Raji (cell line): Measurements from ENCODE around the gene KLHDC4.

ENCODE experiments used
- POLR2A ChIP-seq: IDR thresholded peaks from 2 replicates; pipeline ENCODE4 v1.6.1; 2011; ENCODE audit warnings: low read depth, low read length, control low read depth; ENCODE audit not compliant: insufficient read depth

The KLHDC4 gene

DNA sequence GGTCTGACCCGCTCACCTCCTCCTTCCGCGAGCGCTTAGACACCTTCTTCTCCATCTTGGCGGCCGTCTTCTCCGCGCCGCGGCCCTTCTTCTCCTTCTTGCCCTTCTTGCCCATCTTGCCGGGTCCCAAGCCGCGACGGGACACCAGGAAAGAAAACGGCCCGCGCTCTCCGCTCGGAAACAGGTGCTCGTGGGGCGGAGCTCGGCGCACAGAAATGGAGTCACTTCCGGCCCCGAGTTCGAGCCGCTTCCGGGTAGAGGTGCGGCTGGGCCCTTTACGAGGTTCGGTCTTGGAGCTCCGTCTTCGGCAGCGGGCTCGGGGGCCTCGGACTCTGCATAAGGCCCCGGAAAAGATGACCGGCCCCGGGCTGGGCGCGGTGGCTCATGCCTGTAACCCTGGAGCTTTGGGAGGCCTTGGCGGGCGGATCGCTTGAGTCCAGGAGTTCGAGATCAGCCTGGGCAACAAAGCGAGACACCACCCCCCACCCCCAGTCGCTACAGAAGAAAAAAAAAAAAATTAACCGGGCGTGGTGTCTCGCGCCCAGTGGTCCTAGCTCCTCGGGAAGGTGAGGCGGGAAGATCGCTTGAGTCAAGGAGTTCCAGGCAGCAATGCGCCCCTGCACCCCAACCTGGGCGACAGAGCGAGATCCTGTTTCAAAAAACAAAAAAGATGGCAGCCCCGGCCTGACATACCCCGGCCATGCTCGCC is at the start of gene KLHDC4:
TSS of gene KLHDC4 (minus strand) at position 211 of the 709 bp plus-strand sequence. CDS start at position 115, 96 bp downstream.
- TF ChIP-seq POLR2A = peak; percentile 80

DNA sequence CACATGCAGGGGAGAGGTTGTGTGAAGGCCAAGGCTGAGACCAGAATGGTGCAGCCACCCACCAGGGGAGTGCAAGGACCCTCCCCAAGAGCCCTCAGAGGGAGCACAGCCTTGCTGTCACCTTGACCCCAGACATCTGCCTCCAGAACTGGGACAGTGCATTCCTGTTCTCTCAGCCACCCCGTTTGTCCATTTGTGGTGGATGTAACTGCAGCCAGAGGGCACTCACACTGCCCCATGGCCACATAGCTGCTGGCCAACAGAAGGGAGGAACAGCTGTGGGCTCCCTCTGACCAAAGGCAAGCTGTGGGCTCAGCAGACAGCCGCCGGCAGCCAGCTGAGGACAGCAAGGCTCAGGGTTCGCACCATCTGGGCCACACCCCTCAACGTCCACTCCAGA is 49.8 kb upstream of the KLHDC4 start:
- TF ChIP-seq POLR2A = no peak

- no peak for TF ChIP-seq POLR2A
Observed at GRCh38 chr16:87812200-87812656, 46.4 kb upstream of the KLHDC4 start.

GRCh38 chr16:87809150-87809902 is 43.5 kb upstream of the KLHDC4 start:
- TF ChIP-seq POLR2A = no peak

DNA sequence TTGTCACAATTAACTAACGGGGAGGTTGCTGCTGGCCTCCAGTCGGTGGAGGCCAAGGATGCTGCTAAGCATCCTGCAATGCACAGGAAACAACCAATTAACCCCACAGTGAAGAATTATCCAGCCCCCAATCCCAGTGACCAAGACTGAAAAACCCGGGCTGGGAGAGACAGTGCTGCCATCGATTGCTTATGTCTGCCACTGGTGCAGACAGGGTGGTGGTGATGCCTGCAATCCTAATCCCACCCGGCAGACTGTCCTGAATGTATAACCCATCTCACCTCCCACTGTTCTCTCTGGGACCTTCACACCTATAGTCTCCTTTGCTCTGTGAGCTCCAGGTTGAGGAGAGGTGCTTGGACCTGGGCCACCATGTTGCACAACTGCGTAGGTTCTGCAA is 42.3 kb upstream of the KLHDC4 start:
- 0 out of 2 replicates have a peak, but pooled peaks have one; percentile 10 for TF ChIP-seq POLR2A

DNA sequence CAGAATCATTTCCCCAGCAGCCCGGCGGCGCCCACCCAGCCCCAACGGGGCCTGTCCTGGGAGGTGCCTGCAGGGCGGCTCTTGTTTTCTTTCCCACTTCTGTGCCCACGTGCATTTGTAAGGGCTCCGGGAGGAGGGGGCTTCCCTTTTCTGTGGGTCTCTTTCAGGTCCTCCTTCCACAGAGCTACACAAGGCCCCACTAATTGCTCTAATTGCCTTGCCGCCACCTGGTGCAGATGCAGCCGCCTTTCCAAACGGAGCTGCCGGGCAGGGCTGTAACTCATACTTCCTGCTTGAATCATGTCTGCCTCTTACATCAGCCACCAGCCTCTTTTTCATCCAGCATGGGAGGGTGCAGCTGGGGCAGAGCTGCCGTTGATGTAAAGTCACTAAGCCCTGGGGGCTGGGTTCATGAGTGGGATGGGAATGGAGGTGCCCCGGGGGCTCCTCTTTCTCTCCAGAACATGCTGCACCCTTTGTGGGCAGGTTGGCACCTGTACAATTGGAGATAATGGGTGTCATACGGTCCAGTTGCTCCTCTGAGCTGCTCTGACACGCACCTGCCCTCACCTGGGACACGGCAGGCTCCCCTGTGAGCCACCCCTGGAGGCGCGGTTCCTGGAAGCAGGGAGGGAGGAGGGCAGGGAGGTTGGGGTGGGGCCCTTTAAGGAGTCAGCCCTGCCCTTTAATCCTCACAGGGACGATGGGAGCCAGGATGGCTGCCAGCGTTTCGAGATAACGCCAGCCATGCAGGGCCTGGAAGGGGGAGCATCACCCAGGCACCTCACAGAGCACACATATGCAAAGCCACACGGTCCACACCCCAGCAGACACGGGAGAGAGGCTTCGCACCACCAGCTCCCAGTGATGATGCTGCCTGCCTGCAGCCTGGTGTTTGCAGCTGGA is 41.1 kb upstream of the KLHDC4 start:
- peak; percentile 50 for TF ChIP-seq POLR2A

DNA sequence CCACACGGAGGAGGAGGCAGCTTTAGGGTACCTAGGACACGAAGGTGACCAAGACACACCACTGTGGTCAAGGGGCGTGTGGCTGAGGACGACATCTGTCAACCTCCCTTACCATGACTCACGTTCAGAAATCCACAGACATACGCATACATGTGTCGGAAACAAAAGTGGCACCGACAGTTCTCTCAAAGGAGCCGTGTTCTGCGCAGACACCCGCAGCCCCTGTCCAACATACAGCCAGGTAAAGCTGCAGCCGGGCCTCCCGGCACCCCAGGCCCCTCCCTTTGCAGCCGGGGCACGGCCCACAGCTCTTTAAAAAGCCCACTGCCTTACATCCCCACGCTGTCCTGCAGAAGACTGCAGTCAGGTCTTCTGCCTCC is 40.5 kb upstream of the KLHDC4 start:
- TF ChIP-seq POLR2A = no peak

- TF ChIP-seq POLR2A = no peak
Observed at GRCh38 chr16:87803385-87803784, 37.6 kb upstream of the KLHDC4 start.

- no peak for TF ChIP-seq POLR2A
Observed at GRCh38 chr16:87802670-87803069, 36.9 kb upstream of the KLHDC4 start.

DNA sequence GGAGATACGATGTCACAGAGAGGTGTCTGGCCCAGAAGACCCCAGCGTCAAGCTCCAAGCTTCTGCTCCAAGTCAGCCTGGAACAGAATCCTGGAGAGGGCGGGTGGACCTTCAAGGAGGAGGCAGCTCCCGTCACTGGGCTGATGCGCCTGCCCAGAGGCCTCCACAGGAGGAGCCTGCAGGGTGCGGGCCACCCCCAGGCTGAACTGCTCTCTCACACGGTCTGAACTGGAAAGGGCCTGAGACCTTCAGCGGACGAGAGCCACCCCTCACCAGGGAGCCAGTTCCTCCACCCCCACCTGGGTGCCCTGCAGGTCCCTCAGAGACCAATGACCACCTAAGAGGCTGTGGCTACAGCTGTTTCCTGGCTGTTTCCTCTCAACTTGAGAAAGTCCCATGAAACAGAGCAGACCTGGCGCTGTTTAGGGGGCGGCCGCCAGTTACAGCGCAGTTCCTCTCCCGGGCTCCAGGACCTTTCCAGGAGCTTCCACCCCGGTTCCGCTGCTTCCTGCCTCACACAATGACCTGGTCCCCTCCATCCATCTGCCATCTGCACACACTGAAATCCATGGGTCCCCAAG is 36.0 kb upstream of the KLHDC4 start:
- no peak for TF ChIP-seq POLR2A

DNA sequence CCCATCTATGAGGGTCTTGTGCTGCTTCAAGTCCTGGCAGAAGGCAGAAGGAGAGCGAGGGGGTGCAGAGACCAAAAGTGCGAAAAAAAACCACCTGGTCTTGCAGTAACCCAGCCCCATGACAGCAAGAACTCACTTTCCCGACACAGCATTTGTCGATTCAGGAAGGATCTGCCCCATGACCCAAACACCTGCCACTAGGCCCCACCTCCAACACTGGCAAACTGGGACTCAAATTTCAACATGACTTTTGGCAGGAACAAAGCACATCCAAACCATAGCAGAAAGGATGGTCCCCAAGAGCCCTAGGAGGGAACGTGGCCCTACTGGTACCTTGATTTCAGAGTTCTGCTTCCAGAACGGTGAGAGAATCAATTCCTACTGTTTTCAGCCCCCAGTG is 34.7 kb upstream of the KLHDC4 start:
- TF ChIP-seq POLR2A = no peak

- no peak for TF ChIP-seq POLR2A
Observed at GRCh38 chr16:87795336-87795735, 29.6 kb upstream of the KLHDC4 start.

GRCh38 chr16:87794485-87795078 is 28.8 kb upstream of the KLHDC4 start:
- no peak for TF ChIP-seq POLR2A

GRCh38 chr16:87792205-87792565 is 26.4 kb upstream of the KLHDC4 start:
- TF ChIP-seq POLR2A = no peak
